IPS-NIHi11 (cell line): Measurements from ENCODE around the gene SMAD4.

Experiments
- DNase-seq: peaks from one replicate; pipeline ENCODE4 v3.0.0; 2012; ENCODE audit warnings: mixed read lengths, low spot score

Gene SMAD4

GRCh38 chr18:51021226-51021965 is 8.6 kb upstream of the SMAD4 start:
- no peak for DNase-seq

GRCh38 chr18:51025512-51025911 is 4.5 kb upstream of the SMAD4 start:
- no peak for DNase-seq

- no peak for DNase-seq
Observed at GRCh38 chr18:51028201-51028805, 1.7 kb upstream of the SMAD4 start.

GRCh38 chr18:51029378-51029693 is 677 bp upstream of the SMAD4 start:
- no peak for DNase-seq

GRCh38 chr18:51030537-51031258 is 685 bp downstream of the SMAD4 start:
- peak; percentile 79 for DNase-seq

GRCh38 chr18:51032193-51032592 is 2.2 kb downstream of the SMAD4 start:
- DNase-seq: no peak

- DNase-seq: no peak
Observed at GRCh38 chr18:51037230-51037629, 7.2 kb downstream of the SMAD4 start.

GRCh38 chr18:51038110-51038509 is 8.1 kb downstream of the SMAD4 start:
- no peak for DNase-seq

- DNase-seq: peak; percentile 42
Observed at GRCh38 chr18:51039138-51040112, 9.4 kb downstream of the SMAD4 start.

GRCh38 chr18:51041677-51042352 is 11.8 kb downstream of the SMAD4 start:
- DNase-seq: no peak

- no peak for DNase-seq
Observed at GRCh38 chr18:51044928-51045585, 15.0 kb downstream of the SMAD4 start.

GRCh38 chr18:51048190-51048589 is 18.2 kb downstream of the SMAD4 start:
- DNase-seq: no peak

- no peak for DNase-seq
Observed at GRCh38 chr18:51049137-51049536, 19.1 kb downstream of the SMAD4 start.

- DNase-seq: peak; percentile 39
Observed at GRCh38 chr18:51051105-51051712, 21.2 kb downstream of the SMAD4 start.

- DNase-seq: no peak
Observed at GRCh38 chr18:51053814-51054213, 23.8 kb downstream of the SMAD4 start.

- no peak for DNase-seq
Observed at GRCh38 chr18:51054764-51055163, 24.8 kb downstream of the SMAD4 start.

GRCh38 chr18:51059969-51060368 is 30.0 kb downstream of the SMAD4 start:
- DNase-seq: no peak

GRCh38 chr18:51064256-51064655 is 34.2 kb downstream of the SMAD4 start:
- no peak for DNase-seq

- no peak for DNase-seq
Observed at GRCh38 chr18:51066273-51066672, 36.3 kb downstream of the SMAD4 start.

- no peak for DNase-seq
Observed at GRCh38 chr18:51068105-51068504, 38.1 kb downstream of the SMAD4 start.

- DNase-seq: no peak
Observed at GRCh38 chr18:51069885-51070284, 39.9 kb downstream of the SMAD4 start.
